Myocyte (in vitro differentiated cells): ENCODE results near the gene HYDIN. TPM values are rescaled to one million over a fixed set of nuclear protein-coding genes. Genes with fewer than 3 reads are reported as not detected.

Source experiments
- DNase-seq: peaks from one replicate; pipeline ENCODE4 v3.0.0-alpha.2; 2012; ENCODE audit warnings: low read depth
- total RNA-seq: library from RNA; depleted of rRNA; stranded (reverse); fragments of >200 nt; gene quantifications from 2 replicates; pipeline ENCODE4 v1.2.3, GENCODE V29; 2014

Gene HYDIN
- total RNA-seq, 1 donor from 2014 or later, result 0.37 TPM

- no peak for DNase-seq
These were observed 436.5 kb downstream of the HYDIN start for GRCh38 chr16:70793851-70794502.

- no peak for DNase-seq
These were observed 439.7 kb downstream of the HYDIN start for GRCh38 chr16:70790815-70791214.

GRCh38 chr16:70789595-70790447 is 440.7 kb downstream of the HYDIN start:
- no peak for DNase-seq

- no peak for DNase-seq
These were observed 441.6 kb downstream of the HYDIN start for GRCh38 chr16:70788668-70789594.

- no peak for DNase-seq
These were observed 444.3 kb downstream of the HYDIN start for GRCh38 chr16:70786020-70786755.

GRCh38 chr16:70784692-70785555 is 445.6 kb downstream of the HYDIN start:
- no peak for DNase-seq

- no peak for DNase-seq
These were observed 448.3 kb downstream of the HYDIN start for GRCh38 chr16:70782237-70782636.

- DNase-seq, result no peak
These were observed 448.7 kb downstream of the HYDIN start for GRCh38 chr16:70781800-70782199.

GRCh38 chr16:70780546-70780945 is 450.0 kb downstream of the HYDIN start:
- no peak for DNase-seq

- DNase-seq, result no peak
These were observed 451.2 kb downstream of the HYDIN start for GRCh38 chr16:70779361-70779760.

GRCh38 chr16:70778901-70779309 is 451.6 kb downstream of the HYDIN start:
- peak; percentile 96 for DNase-seq

GRCh38 chr16:70777973-70778406 is 452.5 kb downstream of the HYDIN start:
- peak; percentile 61 for DNase-seq

GRCh38 chr16:70777496-70777895 is 453.0 kb downstream of the HYDIN start:
- DNase-seq, result no peak

- no peak for DNase-seq
These were observed 455.1 kb downstream of the HYDIN start for GRCh38 chr16:70775399-70775798.

- DNase-seq, result no peak
These were observed 456.3 kb downstream of the HYDIN start for GRCh38 chr16:70774261-70774660.

- DNase-seq, result no peak
These were observed 458.0 kb downstream of the HYDIN start for GRCh38 chr16:70772493-70772892.

GRCh38 chr16:70770626-70771552 is 459.6 kb downstream of the HYDIN start:
- DNase-seq, result peak; percentile 71

GRCh38 chr16:70770291-70770625 is 460.3 kb downstream of the HYDIN start:
- DNase-seq, result no peak

GRCh38 chr16:70769761-70770160 is 460.8 kb downstream of the HYDIN start:
- DNase-seq, result no peak
